ENCODE data around the gene METAP1D. TPM values are rescaled to one million over a fixed set of nuclear protein-coding genes. Genes with fewer than 3 reads are reported as not detected.

The METAP1D gene
- polyA plus RNA-seq, 2 of the 4 experiments (the other 2 are of a cell fraction): 7.3 to 13.3 TPM

DNA sequence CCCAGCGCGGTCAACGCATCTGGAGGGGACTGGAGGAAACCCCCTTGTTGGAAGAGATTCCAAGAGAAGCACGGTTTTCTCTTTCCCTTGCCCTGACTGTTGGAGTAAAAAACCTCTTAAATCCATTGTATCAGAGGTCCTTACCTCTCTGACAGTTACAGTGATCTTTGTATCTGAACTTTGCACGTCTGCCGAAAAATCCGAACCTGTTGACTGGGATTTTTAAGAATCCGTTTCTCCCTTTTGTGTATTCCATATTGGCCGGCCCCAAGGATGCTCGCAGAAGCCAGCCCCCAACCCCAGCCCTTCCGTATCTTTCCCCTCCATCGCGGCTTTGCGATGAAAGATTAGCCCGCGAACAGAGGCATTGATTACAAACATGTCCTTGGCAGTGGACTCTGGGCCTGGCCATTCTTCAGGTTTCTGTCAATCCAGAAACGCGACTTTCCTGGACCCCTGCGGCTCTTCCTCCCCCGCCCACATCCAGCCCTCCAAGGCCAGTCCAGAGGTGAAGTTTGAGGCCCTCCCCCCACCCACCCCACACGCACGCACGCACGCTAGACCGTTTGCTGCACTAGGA, 81.0 kb downstream of the METAP1D start:
- Histone ChIP-seq H3K9me3 (no peaks in the 10 kb centered on the region), H3K4me1 (no peaks in the 10 kb centered on the region), H3K27ac (no peak overlapping the region), H3K4me2 (no peak overlapping the region), H3K4me3 (no peak overlapping the region)
- DNase-seq (ENCODE audit: low read depth in 1 of 2, low spot score in 1 of 2) (no peak), FAIRE-seq (no peak), ATAC-seq (no peak)
- TF ChIP-seq ZC3H11A (IDR thresholded peaks at IDR 0.05) (no peak), TFCP2L1 (CRISPR knock-in tag; IDR thresholded peaks at IDR 0.05) (no peak), FOXS1 (CRISPR knock-in tag; IDR thresholded peaks at IDR 0.05) (no peak), MAFK (IDR thresholded peaks at IDR 0.05; ENCODE audit: partially characterized antibody) (no peak), TP53 (CRISPR knock-in tag; IDR thresholded peaks at IDR 0.05) (no peak), NFE2L2 (conservative IDR thresholded peaks at IDR 0.05; ENCODE audit: low read length) (no peak), JUNB (IDR thresholded peaks at IDR 0.05) (no peak), EHMT2 (IDR thresholded peaks at IDR 0.05; ENCODE audit: low read depth) (no peak), CTCF (IDR thresholded peaks at IDR 0.05) (no peak), MYC (IDR thresholded peaks at IDR 0.05; ENCODE audit: borderline replicate concordance, low read length) (no peak), HDAC2 (IDR thresholded peaks at IDR 0.05) (no peak), FOSL2 (IDR thresholded peaks at IDR 0.05) (no peak), FOSL2 (CRISPR knock-in tag; IDR thresholded peaks at IDR 0.05) (no peak), HMGXB4 (CRISPR knock-in tag; IDR thresholded peaks at IDR 0.05; ENCODE audit: borderline replicate concordance) (no peak), ZFP36 (IDR thresholded peaks at IDR 0.05; ENCODE audit: borderline replicate concordance, partially characterized antibody) (no peak), KDM5A (IDR thresholded peaks at IDR 0.05) (no peak), HOXB13 (CRISPR knock-in tag; IDR thresholded peaks at IDR 0.05; ENCODE audit: low read depth) (no peak), ELK1 (IDR thresholded peaks at IDR 0.05; ENCODE audit: low read depth, low read length) (no peak)
- TF ChIP-seq, protein P1, sequence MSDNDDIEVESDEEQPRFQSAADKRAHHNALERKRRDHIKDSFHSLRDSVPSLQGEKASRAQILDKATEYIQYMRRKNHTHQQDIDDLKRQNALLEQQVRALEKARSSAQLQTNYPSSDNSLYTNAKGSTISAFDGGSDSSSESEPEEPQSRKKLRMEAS (IDR thresholded peaks at IDR 0.05): no peak
- 90% methylated on average over 19 of the region's 25 CpGs for WGBS (ENCODE audit: missing lambda C conversion rate)
- ChIA-PET POLR2A (no interaction called here), CTCF (interaction anchor here (1.2 to 1.5 kb wide), 2 partner anchors 22 to 26 kb away, joined by 4 to 5 read pairs; partner anchors contain the start of gene DLX2)

DNA sequence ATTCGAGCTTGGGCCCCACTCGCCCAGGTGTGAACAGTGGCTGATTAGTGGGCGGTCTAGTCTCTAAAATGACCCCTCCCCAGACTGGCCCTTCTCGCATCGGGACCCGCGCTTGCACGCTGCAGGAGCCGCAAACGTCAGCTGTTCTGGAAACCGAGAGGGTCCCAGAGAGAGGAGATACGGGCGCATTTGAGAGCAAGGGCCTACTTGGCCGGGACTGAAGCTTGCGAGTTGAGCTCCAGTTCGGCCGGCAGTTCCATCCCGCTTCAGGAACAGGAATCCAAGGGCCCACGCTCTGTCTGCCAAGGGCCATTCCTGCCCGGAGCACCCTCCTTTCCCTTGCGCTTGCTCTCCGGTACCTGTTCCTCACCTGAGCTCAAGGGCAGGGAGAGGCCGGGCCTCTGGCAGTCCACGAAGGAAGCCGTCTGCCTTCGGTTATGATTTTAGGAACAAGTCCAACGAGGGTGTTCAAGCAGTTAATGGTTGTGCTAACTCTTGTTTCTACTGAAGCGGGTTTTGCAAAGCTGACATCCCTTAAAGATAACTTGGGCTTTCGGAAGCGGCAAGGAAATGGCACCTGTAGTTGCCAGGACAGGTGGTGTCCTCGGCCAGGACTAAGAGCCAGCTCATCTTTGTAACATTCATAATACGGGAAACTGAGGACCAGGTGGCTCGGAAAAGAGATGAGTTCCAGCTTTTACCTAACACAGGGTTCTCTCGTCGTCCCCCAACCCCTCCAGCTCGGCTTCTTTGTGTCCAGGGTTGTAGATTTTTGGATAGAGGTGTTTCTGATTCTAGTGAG, 81.7 kb downstream of the METAP1D start:
- 88% methylated on average over 31 of the region's 36 CpGs for WGBS (ENCODE audit: missing lambda C conversion rate)
- Histone ChIP-seq H3K4me1 (no peaks in the 10 kb centered on the region), H3K4me2 (no peak overlapping the region), H3K9me3 (no peaks in the 10 kb centered on the region), H3K4me3 (no peak overlapping the region), H3K27ac (no peak overlapping the region)
- no peak for ATAC-seq
- no peak for FAIRE-seq
- ChIA-PET POLR2A (no interaction called here), CTCF (interaction anchor here (0.7 to 1.5 kb wide), 4 partner anchors 21 to 725 kb away, joined by 3 to 5 read pairs (median 4); partner anchors contain the start of gene DLX2)
- TF ChIP-seq, protein P2, sequence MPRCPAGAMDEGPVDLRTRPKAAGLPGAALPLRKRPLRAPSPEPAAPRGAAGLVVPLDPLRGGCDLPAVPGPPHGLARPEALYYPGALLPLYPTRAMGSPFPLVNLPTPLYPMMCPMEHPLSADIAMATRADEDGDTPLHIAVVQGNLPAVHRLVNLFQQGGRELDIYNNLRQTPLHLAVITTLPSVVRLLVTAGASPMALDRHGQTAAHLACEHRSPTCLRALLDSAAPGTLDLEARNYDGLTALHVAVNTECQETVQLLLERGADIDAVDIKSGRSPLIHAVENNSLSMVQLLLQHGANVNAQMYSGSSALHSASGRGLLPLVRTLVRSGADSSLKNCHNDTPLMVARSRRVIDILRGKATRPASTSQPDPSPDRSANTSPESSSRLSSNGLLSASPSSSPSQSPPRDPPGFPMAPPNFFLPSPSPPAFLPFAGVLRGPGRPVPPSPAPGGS (IDR thresholded peaks at IDR 0.05): no peak
- no peak for TF ChIP-seq HOXA7 (CRISPR knock-in tag; IDR thresholded peaks at IDR 0.05)
- TF ChIP-seq ELK1 (IDR thresholded peaks at IDR 0.05; ENCODE audit: low read depth, low read length): no peak
- no peak for TF ChIP-seq ATOH8 (CRISPR knock-in tag; IDR thresholded peaks at IDR 0.05; ENCODE audit: low read depth)
- TF ChIP-seq NPAS2 (CRISPR knock-in tag; IDR thresholded peaks at IDR 0.05; ENCODE audit: borderline replicate concordance): no peak
- TF ChIP-seq HMGXB4 (CRISPR knock-in tag; IDR thresholded peaks at IDR 0.05; ENCODE audit: borderline replicate concordance): no peak
- TF ChIP-seq HDAC2 (IDR thresholded peaks at IDR 0.05): no peak
- no peak for DNase-seq (ENCODE audit: low read depth in 1 of 2, low spot score in 1 of 2)
